ENCODE results near the gene WDR89.

DNA sequence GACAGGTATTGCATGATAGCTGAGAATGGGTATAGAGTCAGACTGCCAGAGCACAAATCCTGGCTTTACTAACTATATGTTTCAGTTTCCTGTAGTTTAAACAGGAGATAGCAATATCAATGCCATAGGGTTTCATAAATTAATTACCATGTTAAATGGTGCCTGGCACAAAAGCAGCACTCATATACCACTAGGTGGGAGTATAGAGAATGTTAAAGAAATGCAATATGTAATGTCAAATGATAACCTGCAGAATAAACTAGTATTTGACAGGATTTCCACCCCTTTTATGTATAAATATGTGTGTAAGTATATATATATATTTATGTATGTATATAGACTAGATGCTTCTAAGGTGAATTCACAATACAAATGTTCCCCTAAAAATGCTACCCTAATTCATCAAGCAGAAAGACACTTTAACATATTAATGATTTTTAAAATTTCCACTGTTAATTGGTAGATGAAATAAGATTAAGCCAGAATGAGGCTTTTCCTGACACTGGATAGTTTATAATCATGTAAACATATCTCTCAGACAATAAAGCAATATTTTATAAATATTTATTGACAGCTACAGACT, 8.6 kb downstream of the WDR89 start:
- TF ChIP-seq, protein P1, sequence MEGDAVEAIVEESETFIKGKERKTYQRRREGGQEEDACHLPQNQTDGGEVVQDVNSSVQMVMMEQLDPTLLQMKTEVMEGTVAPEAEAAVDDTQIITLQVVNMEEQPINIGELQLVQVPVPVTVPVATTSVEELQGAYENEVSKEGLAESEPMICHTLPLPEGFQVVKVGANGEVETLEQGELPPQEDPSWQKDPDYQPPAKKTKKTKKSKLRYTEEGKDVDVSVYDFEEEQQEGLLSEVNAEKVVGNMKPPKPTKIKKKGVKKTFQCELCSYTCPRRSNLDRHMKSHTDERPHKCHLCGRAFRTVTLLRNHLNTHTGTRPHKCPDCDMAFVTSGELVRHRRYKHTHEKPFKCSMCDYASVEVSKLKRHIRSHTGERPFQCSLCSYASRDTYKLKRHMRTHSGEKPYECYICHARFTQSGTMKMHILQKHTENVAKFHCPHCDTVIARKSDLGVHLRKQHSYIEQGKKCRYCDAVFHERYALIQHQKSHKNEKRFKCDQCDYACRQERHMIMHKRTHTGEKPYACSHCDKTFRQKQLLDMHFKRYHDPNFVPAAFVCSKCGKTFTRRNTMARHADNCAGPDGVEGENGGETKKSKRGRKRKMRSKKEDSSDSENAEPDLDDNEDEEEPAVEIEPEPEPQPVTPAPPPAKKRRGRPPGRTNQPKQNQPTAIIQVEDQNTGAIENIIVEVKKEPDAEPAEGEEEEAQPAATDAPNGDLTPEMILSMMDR (IDR thresholded peaks at IDR 0.05) = peak in 3 of 5 experiments; percentile 17 to 36 (median 34)
- TF ChIP-seq POLR2A (IDR thresholded peaks at IDR 0.05) = no peak
